ENCODE results near the gene AKR7A2. TPM values are rescaled to one million over a fixed set of nuclear protein-coding genes. Genes with fewer than 3 reads are reported as not detected.

Gene AKR7A2
- total RNA-seq, 2 experiments from 2014 or later, result 11.1 to 11.8 TPM

DNA sequence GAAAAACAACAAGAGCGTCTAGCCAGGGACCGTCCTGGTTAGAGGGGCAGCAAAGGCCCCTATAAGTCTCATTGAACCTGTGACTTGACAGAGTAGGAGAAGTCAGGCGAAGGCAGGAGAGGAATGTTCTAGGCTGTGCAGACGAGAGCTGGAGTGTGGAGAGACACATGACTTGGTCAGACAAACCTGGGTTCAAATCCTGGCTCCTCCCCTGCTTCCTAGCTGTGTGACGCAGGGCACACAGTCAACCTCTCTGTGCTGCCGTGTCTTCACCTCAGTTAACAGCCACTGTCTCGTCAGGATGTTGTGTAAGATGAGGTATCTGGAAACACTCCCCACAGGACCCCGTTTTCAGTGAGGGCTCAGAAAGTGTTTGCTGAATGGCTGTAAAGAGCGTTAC is 15.8 kb upstream of the AKR7A2 start:
- ATAC-seq (ENCODE audit: poor library complexity), result no peak
- no peaks in the 10 kb centered on the region for H3K36me3 Mint-ChIP-seq (ENCODE audit: low read depth)
- Histone ChIP-seq H3K4me1 (ENCODE audit: insufficient read depth, low read length) (no peaks in the 10 kb centered on the region), H3K9me3 (ENCODE audit: control insufficient read depth in 1 of 2, insufficient read depth in 1 of 2, low read length in 2 of 2) (no peaks in the 10 kb centered on the region), H3K27me3 (ENCODE audit: control insufficient read depth in 1 of 2, insufficient read depth in 2 of 2, low read length in 2 of 2) (no peaks in the 10 kb centered on the region), H3K27ac (ENCODE audit: low read depth in 1 of 2, low read length in 2 of 2) (no peak overlapping the region), H3K36me3 (ENCODE audit: insufficient read depth, low read length) (peaks cover 12% of the 10 kb centered on the region), H3K4me3 (ENCODE audit: low read length) (no peak overlapping the region)
- CTCF ChIA-PET, result no interaction called here
- TF ChIP-seq, protein P1, sequence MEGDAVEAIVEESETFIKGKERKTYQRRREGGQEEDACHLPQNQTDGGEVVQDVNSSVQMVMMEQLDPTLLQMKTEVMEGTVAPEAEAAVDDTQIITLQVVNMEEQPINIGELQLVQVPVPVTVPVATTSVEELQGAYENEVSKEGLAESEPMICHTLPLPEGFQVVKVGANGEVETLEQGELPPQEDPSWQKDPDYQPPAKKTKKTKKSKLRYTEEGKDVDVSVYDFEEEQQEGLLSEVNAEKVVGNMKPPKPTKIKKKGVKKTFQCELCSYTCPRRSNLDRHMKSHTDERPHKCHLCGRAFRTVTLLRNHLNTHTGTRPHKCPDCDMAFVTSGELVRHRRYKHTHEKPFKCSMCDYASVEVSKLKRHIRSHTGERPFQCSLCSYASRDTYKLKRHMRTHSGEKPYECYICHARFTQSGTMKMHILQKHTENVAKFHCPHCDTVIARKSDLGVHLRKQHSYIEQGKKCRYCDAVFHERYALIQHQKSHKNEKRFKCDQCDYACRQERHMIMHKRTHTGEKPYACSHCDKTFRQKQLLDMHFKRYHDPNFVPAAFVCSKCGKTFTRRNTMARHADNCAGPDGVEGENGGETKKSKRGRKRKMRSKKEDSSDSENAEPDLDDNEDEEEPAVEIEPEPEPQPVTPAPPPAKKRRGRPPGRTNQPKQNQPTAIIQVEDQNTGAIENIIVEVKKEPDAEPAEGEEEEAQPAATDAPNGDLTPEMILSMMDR (IDR thresholded peaks at IDR 0.05), result no peak
- POLR2A ChIA-PET, result no interaction called here
- no peaks in the 10 kb centered on the region for H3K27me3 Mint-ChIP-seq
- H3K27ac Mint-ChIP-seq, result no peak overlapping the region
- intact Hi-C loops (cut with DNase I, micrococcal nuclease), result no loop called here
- DNase-seq, result no peak
- H3K4me3 Mint-ChIP-seq, result no peak overlapping the region
- H3K9me3 Mint-ChIP-seq, result no peaks in the 10 kb centered on the region
- no peaks in the 10 kb centered on the region for H3K4me1 Mint-ChIP-seq (ENCODE audit: low read depth)

DNA sequence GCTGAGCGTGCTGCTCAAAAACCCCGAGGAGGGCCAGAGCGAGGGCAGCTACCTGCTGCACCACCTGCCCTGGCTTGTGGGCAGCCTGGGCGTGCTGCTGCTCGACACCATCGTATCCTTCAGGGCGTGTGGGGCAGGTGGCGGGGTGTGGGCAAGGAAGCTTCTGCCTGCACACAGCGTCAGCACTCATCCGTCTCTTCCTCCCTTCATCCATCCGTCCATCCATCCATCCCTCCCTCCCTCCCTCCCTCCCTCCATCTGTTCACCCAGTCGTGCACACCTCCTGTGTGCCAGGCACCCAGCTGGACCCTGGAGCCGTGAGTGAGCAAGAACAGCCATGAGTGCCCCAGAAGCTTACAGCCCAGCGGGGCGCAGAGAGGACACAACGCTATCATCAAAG is 15.4 kb upstream of the AKR7A2 start:
- no peaks in the 10 kb centered on the region for H3K9me3 ChIP-seq (ENCODE audit: control insufficient read depth in 1 of 2, insufficient read depth in 1 of 2, low read length in 2 of 2)
- no peaks in the 10 kb centered on the region for H3K4me1 ChIP-seq (ENCODE audit: insufficient read depth, low read length)
- no peak overlapping the region for H3K27ac Mint-ChIP-seq
- ChIA-PET CTCF (no interaction called here), POLR2A (no interaction called here)
- no peaks in the 10 kb centered on the region for H3K4me1 Mint-ChIP-seq (ENCODE audit: low read depth)
- no peak for ATAC-seq (ENCODE audit: poor library complexity)
- H3K27me3 ChIP-seq (ENCODE audit: control insufficient read depth in 1 of 2, insufficient read depth in 2 of 2, low read length in 2 of 2), result no peaks in the 10 kb centered on the region
- TF ChIP-seq, protein P1 (IDR thresholded peaks at IDR 0.05), result no peak
- H3K36me3 Mint-ChIP-seq (ENCODE audit: low read depth), result peaks cover 3% of the 10 kb centered on the region
- DNase-seq, result no peak
- peaks cover 15% of the 10 kb centered on the region for H3K36me3 ChIP-seq (ENCODE audit: insufficient read depth, low read length)
- no peak overlapping the region for H3K4me3 Mint-ChIP-seq
- no peak overlapping the region for H3K4me3 ChIP-seq (ENCODE audit: low read length)
- H3K27ac ChIP-seq (ENCODE audit: low read depth in 1 of 2, low read length in 2 of 2), result no peak overlapping the region
- no peaks in the 10 kb centered on the region for H3K27me3 Mint-ChIP-seq
- H3K9me3 Mint-ChIP-seq, result no peaks in the 10 kb centered on the region
- intact Hi-C loops (cut with DNase I, micrococcal nuclease), result no loop called here

DNA sequence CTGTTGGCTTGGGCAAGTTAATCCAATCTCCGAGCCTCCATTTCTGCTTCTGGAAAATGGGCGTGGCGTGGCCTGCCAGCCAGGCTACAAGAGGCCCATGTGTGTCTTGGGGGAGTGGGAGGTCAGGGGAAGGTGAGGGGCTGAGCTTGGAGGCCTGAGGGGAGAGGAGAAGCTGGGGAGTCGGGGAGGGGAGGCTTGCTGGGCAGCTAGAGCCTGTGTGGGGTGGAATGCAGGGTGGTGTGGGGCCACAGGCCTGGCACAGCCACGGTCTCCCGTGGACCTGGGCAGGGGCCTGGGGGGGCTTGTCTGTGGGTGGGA is 14.8 kb upstream of the AKR7A2 start:
- no peaks in the 10 kb centered on the region for H3K27me3 ChIP-seq (ENCODE audit: control insufficient read depth in 1 of 2, insufficient read depth in 2 of 2, low read length in 2 of 2)
- Mint-ChIP-seq H3K27ac (no peak overlapping the region), H3K4me1 (ENCODE audit: low read depth) (no peaks in the 10 kb centered on the region), H3K27me3 (no peaks in the 10 kb centered on the region), H3K4me3 (no peak overlapping the region), H3K36me3 (ENCODE audit: low read depth) (peaks cover 9% of the 10 kb centered on the region), H3K9me3 (no peaks in the 10 kb centered on the region)
- POLR2A ChIA-PET, result no interaction called here
- no peaks in the 10 kb centered on the region for H3K9me3 ChIP-seq (ENCODE audit: control insufficient read depth in 1 of 2, insufficient read depth in 1 of 2, low read length in 2 of 2)
- H3K36me3 ChIP-seq (ENCODE audit: insufficient read depth, low read length), result peaks cover 17% of the 10 kb centered on the region
- intact Hi-C loops (cut with DNase I, micrococcal nuclease), result no loop called here
- no peak overlapping the region for H3K4me3 ChIP-seq (ENCODE audit: low read length)
- ATAC-seq (ENCODE audit: poor library complexity) (no peak), DNase-seq (no peak)
- TF ChIP-seq, protein P1 (IDR thresholded peaks at IDR 0.05), result no peak
- H3K27ac ChIP-seq (ENCODE audit: low read depth in 1 of 2, low read length in 2 of 2), result no peak overlapping the region
- CTCF ChIA-PET, result no interaction called here
- no peaks in the 10 kb centered on the region for H3K4me1 ChIP-seq (ENCODE audit: insufficient read depth, low read length)
